H1 (cell line): ENCODE measurements around the gene DBF4B. TPM values are rescaled to one million over a fixed set of nuclear protein-coding genes. Genes with fewer than 3 reads are reported as not detected.

Experiments
- ASH2L ChIP-seq: fragments of 200-600, 300-600 bp; sonication (generic); IDR thresholded peaks from one replicate; pipeline ENCODE4 v1.7.1; 2017; ENCODE audit warnings: low read length
- CHD2 ChIP-seq: IDR thresholded peaks from 2 replicates; pipeline ENCODE4 v1.6.1; 2012; ENCODE audit warnings: low read length, improper control_type of control experiment
- CTBP2 ChIP-seq: IDR thresholded peaks from 2 replicates; pipeline ENCODE4 v1.7.0; 2011; ENCODE audit warnings: borderline replicate concordance, mild to moderate bottlenecking, moderate library complexity, mixed read lengths, low read length; ENCODE audit not compliant: insufficient read depth, insufficient read length
- EZH2 ChIP-seq: fragments of 200-600 bp; sonication (generic); IDR thresholded peaks from 2 replicates; pipeline ENCODE4 v1.7.1; 2012; ENCODE audit warnings: low read depth, mild to moderate bottlenecking, moderate library complexity, low read length, inconsistent platforms; ENCODE audit not compliant: severe bottlenecking
- HDAC6 ChIP-seq: IDR thresholded peaks from one replicate; pipeline ENCODE4 v1.7.1; 2012; ENCODE audit warnings: low read depth, mild to moderate bottlenecking, inconsistent platforms, low read length, moderate library complexity
- JUN ChIP-seq: IDR thresholded peaks from 2 replicates; pipeline ENCODE4 v1.6.1; 2011; ENCODE audit warnings: low read depth, mild to moderate bottlenecking, improper control_type of control experiment, low read length
- PHF8 ChIP-seq: fragments of 200-600 bp; sonication (generic); conservative IDR thresholded peaks from 2 replicates; pipeline ENCODE4 v1.7.1; 2012; ENCODE audit warnings: low read depth, mild to moderate bottlenecking, inconsistent platforms, low read length, moderate library complexity
- RBBP5 ChIP-seq: IDR thresholded peaks from 2 replicates; pipeline ENCODE4 v1.7.1; 2012; ENCODE audit warnings: low read depth, mild to moderate bottlenecking, inconsistent platforms, low read length, moderate library complexity, borderline replicate concordance
- RXRA ChIP-seq: IDR thresholded peaks from 2 replicates; pipeline ENCODE4 v1.6.1; 2011; ENCODE audit warnings: low read depth, mild to moderate bottlenecking, low read length, moderate library complexity; ENCODE audit not compliant: insufficient read depth
- USF2 ChIP-seq: IDR thresholded peaks from 2 replicates; pipeline ENCODE4 v1.6.1; 2011; ENCODE audit warnings: low read length, improper control_type of control experiment
- polyA plus RNA-seq, 7 experiments: library from polyadenylated mRNA; depleted of rRNA in 3 of 7; stranded (reverse) in 5 of 7; unstranded in 2 of 7; fragments of >200 nt in 5 of 7; fragments of 200-250 nt in 2 of 7; gene quantifications; 1 replicate in 5 of 7; 2 replicates in 1 of 7; 4 replicates in 1 of 7; pipeline versions ENCODE4 v1.2.1 to v1.2.3, GENCODE V29; 2011 to 2013; ENCODE audit warnings: missing spikeins in 2 of 7, mixed read lengths in 2 of 7
- total RNA-seq: library from RNA; stranded (reverse); fragmentation: NEBNext Ultra II Directional; extraction: Animal tissue kit (Norgen Biotek cat#: 25700); gene quantifications from 2 replicates; pipeline ENCODE4 v1.2.1, GENCODE V29; 2021
- TF ChIP-seq, protein P1 (sequence below): fragments of 300-600 bp; sonication (generic); IDR thresholded peaks from 2 replicates; pipeline ENCODE4 v1.7.1; 2012; ENCODE audit warnings: low read length, moderate library complexity, mild to moderate bottlenecking, inconsistent platforms; ENCODE audit not compliant: insufficient replicate concordance

Gene DBF4B
- total and polyA plus RNA-seq, 2 of the 8 experiments (the other 6 are each of a cell fraction or from before 2014, with no cell fraction given), result 20.2 to 26.9 TPM

GRCh38 chr17:44693609-44694008, 14.9 kb upstream of the DBF4B start (continued):
- TF ChIP-seq, protein P1, sequence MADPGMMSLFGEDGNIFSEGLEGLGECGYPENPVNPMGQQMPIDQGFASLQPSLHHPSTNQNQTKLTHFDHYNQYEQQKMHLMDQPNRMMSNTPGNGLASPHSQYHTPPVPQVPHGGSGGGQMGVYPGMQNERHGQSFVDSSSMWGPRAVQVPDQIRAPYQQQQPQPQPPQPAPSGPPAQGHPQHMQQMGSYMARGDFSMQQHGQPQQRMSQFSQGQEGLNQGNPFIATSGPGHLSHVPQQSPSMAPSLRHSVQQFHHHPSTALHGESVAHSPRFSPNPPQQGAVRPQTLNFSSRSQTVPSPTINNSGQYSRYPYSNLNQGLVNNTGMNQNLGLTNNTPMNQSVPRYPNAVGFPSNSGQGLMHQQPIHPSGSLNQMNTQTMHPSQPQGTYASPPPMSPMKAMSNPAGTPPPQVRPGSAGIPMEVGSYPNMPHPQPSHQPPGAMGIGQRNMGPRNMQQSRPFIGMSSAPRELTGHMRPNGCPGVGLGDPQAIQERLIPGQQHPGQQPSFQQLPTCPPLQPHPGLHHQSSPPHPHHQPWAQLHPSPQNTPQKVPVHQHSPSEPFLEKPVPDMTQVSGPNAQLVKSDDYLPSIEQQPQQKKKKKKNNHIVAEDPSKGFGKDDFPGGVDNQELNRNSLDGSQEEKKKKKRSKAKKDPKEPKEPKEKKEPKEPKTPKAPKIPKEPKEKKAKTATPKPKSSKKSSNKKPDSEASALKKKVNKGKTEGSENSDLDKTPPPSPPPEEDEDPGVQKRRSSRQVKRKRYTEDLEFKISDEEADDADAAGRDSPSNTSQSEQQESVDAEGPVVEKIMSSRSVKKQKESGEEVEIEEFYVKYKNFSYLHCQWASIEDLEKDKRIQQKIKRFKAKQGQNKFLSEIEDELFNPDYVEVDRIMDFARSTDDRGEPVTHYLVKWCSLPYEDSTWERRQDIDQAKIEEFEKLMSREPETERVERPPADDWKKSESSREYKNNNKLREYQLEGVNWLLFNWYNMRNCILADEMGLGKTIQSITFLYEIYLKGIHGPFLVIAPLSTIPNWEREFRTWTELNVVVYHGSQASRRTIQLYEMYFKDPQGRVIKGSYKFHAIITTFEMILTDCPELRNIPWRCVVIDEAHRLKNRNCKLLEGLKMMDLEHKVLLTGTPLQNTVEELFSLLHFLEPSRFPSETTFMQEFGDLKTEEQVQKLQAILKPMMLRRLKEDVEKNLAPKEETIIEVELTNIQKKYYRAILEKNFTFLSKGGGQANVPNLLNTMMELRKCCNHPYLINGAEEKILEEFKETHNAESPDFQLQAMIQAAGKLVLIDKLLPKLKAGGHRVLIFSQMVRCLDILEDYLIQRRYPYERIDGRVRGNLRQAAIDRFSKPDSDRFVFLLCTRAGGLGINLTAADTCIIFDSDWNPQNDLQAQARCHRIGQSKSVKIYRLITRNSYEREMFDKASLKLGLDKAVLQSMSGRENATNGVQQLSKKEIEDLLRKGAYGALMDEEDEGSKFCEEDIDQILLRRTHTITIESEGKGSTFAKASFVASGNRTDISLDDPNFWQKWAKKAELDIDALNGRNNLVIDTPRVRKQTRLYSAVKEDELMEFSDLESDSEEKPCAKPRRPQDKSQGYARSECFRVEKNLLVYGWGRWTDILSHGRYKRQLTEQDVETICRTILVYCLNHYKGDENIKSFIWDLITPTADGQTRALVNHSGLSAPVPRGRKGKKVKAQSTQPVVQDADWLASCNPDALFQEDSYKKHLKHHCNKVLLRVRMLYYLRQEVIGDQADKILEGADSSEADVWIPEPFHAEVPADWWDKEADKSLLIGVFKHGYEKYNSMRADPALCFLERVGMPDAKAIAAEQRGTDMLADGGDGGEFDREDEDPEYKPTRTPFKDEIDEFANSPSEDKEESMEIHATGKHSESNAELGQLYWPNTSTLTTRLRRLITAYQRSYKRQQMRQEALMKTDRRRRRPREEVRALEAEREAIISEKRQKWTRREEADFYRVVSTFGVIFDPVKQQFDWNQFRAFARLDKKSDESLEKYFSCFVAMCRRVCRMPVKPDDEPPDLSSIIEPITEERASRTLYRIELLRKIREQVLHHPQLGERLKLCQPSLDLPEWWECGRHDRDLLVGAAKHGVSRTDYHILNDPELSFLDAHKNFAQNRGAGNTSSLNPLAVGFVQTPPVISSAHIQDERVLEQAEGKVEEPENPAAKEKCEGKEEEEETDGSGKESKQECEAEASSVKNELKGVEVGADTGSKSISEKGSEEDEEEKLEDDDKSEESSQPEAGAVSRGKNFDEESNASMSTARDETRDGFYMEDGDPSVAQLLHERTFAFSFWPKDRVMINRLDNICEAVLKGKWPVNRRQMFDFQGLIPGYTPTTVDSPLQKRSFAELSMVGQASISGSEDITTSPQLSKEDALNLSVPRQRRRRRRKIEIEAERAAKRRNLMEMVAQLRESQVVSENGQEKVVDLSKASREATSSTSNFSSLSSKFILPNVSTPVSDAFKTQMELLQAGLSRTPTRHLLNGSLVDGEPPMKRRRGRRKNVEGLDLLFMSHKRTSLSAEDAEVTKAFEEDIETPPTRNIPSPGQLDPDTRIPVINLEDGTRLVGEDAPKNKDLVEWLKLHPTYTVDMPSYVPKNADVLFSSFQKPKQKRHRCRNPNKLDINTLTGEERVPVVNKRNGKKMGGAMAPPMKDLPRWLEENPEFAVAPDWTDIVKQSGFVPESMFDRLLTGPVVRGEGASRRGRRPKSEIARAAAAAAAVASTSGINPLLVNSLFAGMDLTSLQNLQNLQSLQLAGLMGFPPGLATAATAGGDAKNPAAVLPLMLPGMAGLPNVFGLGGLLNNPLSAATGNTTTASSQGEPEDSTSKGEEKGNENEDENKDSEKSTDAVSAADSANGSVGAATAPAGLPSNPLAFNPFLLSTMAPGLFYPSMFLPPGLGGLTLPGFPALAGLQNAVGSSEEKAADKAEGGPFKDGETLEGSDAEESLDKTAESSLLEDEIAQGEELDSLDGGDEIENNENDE, result no peak
- TF ChIP-seq HDAC6 (no peak), USF2 (no peak), JUN (no peak), CHD2 (no peak), ASH2L (no peak), RXRA (no peak), EZH2 (no peak), RBBP5 (no peak), PHF8 (no peak), CTBP2 (no peak)
